ENCODE measurements around the gene RASL11A.

- TF ChIP-seq EZH2 (IDR thresholded peaks at IDR 0.05; ENCODE audit: low read depth): no peak
- TF ChIP-seq, protein P1, sequence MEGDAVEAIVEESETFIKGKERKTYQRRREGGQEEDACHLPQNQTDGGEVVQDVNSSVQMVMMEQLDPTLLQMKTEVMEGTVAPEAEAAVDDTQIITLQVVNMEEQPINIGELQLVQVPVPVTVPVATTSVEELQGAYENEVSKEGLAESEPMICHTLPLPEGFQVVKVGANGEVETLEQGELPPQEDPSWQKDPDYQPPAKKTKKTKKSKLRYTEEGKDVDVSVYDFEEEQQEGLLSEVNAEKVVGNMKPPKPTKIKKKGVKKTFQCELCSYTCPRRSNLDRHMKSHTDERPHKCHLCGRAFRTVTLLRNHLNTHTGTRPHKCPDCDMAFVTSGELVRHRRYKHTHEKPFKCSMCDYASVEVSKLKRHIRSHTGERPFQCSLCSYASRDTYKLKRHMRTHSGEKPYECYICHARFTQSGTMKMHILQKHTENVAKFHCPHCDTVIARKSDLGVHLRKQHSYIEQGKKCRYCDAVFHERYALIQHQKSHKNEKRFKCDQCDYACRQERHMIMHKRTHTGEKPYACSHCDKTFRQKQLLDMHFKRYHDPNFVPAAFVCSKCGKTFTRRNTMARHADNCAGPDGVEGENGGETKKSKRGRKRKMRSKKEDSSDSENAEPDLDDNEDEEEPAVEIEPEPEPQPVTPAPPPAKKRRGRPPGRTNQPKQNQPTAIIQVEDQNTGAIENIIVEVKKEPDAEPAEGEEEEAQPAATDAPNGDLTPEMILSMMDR (conservative IDR thresholded peaks at IDR 0.05): no peak
These were observed 8.9 kb downstream of the RASL11A start for GRCh38 chr13:27279506-27279905.

Measured in PC-9 (cell line).